ENCODE measurements around the gene WFDC11.

The WFDC11 gene

GRCh38 chr20:45621593-45621992, 48.4 kb downstream of the WFDC11 start:
- no peak for DNase-seq

GRCh38 chr20:45617591-45617990, 52.4 kb downstream of the WFDC11 start:
- DNase-seq: no peak

GRCh38 chr20:45612314-45612713, 57.7 kb downstream of the WFDC11 start:
- DNase-seq: no peak

- peak; percentile 82 for DNase-seq
Observed at GRCh38 chr20:45611054-45611453, 59.0 kb downstream of the WFDC11 start.

- DNase-seq: no peak
Observed at GRCh38 chr20:45607810-45608209, 62.2 kb downstream of the WFDC11 start.

Data from stimulated activated CD4-positive, alpha-beta T cell treated with anti-CD3 and anti-CD28 coated beads, Interleukin-15, amount 100 ng/mL, for 24 hours (primary cell).